CD4-positive, alpha-beta T cell treated with Interleukin-6 for 4 hours (primary cell): ENCODE data around the gene PIEZO2.
"Not testable (repeated sequence)": the region's sequence is repeated elsewhere in the genome, so short reads cannot be mapped to it uniquely, and the experiment has no call there.

Source experiments
- DNase-seq: peaks from one replicate; pipeline ENCODE4 v3.0.0-alpha.2; 2020; ENCODE audit warnings: mixed read lengths

Gene PIEZO2

DNA sequence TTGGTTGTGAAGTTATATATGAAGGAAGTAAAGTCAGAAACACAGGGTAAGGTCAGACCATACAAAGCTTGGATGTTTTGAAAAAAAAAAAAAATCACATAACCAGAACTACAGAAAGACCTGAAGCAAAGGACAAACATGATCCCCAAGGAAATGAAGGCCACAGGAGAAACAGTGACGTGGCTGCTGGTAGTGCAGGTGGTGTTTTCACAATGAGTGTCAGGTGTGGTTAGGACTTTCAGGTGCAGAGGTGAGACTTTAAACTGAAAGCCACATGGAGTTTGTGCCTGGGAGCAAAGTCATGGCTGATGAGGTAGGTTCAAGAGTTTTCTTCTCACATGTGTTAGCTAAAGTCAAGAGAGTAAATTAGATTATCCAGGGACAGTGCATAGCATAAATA, 270.7 kb downstream of the PIEZO2 start:
- DNase-seq = no peak

DNA sequence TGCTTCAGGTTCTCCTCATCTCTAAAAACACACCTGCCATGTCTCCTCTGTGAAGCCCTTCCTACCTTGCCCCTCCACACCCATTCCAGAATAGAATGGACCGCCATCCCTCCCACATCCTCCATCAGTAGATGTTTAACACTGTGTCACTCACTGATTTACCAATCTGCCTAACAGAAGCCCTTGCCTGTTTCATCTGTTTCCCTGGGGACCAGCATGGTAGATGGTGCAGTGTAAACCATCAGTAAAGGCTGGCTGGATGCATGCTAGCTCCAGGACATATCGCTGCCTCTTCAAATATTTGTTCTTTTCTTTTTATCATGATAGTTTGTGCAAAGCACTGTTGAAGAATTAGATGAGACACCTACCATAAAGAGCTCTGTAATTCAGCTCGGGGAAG, 271.4 kb downstream of the PIEZO2 start:
- no peak for DNase-seq

- DNase-seq = no peak
These were observed 273.6 kb downstream of the PIEZO2 start for GRCh38 chr18:10875811-10876210.

DNA sequence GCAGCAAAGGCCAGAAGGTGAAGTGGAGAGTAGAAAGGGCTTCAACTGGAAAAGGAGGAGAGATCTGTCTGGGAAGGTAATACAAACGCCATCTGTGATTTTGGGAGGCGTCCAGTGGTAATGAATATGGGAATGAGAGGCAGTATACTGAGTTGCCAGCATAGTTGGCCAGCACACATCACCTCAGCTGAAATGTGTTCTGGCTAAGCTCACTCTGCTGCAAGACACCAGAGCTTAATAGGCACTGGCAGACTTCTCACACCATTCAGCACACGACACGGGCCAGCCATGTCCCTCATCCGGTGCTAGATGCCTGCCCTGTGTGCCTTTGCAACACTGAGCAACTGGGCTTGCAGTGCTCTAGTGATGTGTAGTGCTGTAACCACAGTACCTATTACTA, 277.1 kb downstream of the PIEZO2 start:
- DNase-seq = no peak

DNA sequence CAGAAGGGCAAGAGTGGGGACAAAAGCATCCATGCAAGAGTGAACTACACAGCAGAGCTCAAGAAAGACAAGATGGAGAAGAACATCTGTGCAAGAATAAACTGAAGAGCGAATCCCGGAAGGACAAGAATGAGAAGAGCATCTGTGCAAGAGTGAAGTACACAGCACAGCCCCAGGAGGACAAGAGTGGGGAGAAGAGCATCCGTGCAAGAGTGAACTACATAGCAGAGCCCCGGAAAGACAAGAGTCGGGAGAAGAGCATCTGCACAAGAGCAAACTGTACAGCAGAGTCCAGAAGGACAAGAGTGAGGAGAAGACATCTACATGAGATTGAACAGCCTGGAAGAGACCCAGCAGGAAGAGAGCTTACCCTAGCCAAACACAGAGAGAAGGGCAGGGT, 284.6 kb downstream of the PIEZO2 start:
- no peak for DNase-seq

DNA sequence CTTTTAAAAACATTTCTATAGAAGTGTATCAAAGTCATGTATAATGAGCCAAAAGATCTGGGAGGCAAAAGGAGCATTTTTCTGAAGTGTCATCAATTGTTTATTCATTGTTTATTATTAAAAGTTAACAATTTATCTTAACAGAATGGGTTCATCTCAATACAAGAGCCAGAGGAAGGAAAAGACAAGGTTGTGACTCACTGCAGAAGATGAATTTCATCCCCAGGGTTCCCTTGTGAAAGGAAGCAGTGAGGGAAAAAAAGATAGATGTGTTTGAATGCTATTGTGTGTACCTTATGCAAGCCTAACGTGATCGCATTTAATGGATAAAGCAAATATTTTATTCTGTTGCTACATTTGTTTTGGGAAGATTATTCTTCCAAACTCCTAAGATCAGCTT, 286.3 kb downstream of the PIEZO2 start:
- DNase-seq = no peak

DNA sequence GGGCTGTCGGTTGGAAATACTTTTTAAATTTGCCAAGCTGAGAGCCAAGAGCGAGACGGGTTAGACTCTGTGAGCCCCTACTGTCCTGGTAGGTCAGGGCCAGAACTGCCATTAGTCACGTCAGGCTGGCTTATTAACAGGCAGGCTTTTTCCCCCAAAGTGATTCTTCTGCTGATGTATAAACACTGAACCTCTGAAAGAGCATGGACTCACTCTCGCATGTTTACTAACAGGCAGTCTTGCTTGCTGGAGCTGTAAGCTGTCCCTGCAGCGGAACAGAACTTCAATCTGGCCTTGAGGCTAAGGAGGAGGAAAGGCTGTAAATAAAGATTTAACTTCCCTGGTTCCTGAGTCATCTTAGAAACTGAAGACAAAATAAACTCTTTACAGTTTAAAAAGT, 288.4 kb downstream of the PIEZO2 start:
- DNase-seq = no peak

- no peak for DNase-seq
These were observed 289.0 kb downstream of the PIEZO2 start for GRCh38 chr18:10860382-10860781.

DNA sequence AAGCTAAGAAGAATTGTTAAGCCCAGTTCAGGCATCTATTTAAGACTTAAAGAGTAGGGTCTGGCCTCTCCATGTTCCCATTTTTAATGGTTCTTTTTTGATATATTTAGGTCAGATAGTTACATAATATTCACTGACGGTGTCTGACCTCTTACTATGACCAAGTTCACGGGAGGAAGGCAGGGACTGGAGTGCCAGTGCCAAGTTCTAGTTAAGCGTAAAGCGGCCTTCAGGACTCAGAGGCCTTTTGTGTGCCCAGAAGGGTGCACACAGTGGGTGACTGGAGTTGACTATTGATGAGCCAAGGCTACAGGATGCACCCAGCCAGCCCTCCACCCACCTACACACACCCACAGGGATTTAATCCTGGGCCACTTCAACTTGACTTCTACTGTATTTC, 290.9 kb downstream of the PIEZO2 start:
- DNase-seq = no peak

GRCh38 chr18:10856132-10856531, 293.2 kb downstream of the PIEZO2 start:
- no peak for DNase-seq

GRCh38 chr18:10852385-10853303, 296.7 kb downstream of the PIEZO2 start:
- no peak for DNase-seq

DNA sequence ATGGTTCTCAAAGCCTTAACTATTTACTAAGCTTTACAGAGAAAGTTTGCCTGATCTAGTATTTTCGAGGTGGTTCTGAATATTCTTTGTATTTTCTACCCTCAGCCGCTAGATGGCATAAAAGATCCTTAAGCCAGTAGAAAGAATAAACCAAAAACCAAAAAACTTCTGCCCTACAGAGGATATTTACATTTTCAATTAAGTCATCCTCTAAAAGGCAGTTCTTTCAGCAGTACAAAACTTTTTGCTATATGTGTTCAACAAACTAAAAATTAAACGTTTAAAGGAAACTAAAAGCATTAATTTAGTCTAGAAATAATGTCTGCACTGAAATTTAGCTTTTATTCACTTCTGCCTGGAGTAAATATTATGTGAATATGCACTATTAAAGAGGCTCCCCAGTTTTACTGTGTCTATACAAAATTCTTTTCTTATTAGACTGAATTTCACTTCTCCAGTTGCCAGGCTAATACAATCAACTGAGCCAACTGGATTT, 297.5 kb downstream of the PIEZO2 start:
- DNase-seq = no peak

GRCh38 chr18:10850840-10851239, 298.5 kb downstream of the PIEZO2 start:
- no peak for DNase-seq

- no peak for DNase-seq
These were observed 299.2 kb downstream of the PIEZO2 start for GRCh38 chr18:10850216-10850615.

- DNase-seq = no peak
These were observed 301.5 kb downstream of the PIEZO2 start for GRCh38 chr18:10847907-10848306.

DNA sequence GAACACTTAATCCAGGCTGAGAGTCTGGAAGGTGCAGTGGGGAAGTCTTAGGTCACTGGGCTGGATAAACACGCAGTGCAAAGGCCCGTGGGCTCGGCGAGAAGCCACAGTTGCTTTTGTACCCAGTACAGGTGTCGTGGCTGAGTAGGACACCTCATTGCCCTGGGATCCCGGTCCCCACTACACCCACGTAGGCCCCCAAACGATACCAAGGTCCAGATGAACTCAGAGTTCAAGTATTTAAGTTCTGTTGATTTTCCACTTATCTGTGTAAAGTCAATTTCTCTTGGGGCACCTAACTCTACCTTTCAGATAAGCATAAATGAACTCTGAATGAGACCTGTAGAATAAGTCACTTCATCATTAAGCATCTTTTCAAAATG, 302.0 kb downstream of the PIEZO2 start:
- DNase-seq = no peak

DNA sequence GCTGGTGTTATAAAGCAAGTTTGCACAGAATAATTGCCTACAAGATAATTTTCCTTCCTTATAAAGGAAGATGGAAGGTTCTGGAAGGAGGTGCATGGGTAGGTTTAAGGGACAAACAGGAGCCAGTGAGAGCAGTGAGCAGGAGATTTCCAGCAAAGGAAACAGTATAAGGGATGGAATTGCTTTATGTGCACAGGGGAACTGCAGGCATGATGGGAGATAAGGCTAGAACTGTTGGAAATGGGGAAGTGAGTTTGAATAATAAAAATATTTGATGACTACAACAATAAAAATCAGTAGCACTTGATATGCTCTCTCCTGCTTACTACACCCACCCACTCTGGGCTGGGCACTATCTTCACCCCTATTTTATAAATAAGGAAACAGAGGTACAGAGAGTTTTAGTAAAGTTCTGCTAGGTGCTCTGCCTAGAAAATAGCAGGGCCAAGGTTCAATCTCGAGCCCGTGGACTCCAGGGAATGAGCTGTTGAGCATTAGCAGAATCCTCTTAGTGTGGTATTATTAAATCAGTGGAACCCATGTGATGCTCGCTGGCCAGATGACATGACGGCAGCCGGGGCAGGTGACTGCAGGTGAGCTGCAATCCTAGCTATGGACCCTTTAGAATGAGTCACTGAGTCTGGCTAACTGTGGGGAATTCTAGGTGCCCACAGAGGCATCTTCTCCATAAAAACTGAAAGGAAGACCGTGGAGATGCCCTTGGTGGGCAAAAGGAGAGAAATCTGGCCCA, 302.5 kb downstream of the PIEZO2 start:
- no peak for DNase-seq

DNA sequence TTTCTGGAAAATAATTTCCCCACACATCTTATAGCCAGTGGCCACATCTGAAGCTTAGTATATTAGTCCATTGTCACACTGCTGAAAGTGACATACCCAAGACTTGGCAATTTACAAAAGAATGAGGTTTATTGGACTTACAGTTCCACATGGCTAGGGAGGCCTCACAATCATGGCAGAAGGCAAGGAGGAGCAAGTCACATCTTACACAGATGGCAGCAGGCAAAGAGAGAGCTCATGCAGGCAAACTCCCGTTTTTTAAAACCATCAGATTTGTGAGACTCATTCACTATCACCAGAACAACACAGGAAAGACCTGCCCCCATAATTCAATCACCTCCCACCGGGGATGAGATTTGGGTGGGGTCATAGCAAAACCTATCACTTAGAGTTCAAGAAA, 303.3 kb downstream of the PIEZO2 start:
- not testable (repeated sequence) for DNase-seq

DNA sequence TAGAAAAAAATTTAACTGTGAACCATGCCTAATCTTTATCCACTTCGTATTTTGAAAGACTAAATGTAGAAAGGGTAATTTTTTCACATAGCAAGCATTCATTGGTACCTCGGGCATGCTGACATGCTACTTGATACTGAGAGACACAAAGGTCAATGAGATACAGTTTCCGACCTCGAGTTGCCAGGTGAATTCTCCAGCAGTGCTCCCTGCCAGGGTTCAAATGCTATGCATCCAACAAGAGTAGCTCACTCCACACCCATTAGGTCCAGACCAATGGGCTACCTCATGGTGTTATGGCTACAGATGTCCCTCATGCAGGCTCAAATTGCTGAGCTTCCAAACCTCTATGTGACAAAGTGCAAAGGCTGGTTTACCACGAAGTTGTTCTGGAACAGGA, 305.8 kb downstream of the PIEZO2 start:
- no peak for DNase-seq

GRCh38 chr18:10842861-10843260, 306.5 kb downstream of the PIEZO2 start:
- DNase-seq = no peak

- DNase-seq = no peak
These were observed 307.0 kb downstream of the PIEZO2 start for GRCh38 chr18:10842371-10842770.

GRCh38 chr18:10841203-10841602, 308.2 kb downstream of the PIEZO2 start:
- DNase-seq = no peak

GRCh38 chr18:10840743-10841142, 308.6 kb downstream of the PIEZO2 start:
- no peak for DNase-seq

DNA sequence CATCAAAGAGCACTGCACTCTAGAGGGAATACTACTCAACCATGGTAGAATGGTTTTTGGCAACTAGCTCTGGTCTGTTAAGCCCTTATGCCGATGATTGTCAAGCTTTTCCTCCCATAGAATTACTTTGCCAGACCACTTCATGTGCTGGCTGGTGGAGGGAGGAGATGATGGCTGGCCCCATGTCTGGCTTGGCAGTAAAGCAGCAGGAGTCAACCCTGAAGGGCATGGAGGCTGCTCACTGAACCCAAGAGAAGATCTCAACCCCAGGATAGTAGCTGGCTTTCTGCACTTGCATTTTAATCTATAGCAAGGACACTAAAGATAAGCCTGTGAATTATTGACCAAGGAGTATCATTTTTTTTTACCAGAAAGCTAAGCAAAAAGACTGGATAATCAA, 309.9 kb downstream of the PIEZO2 start:
- DNase-seq = no peak
